ENCODE measurements around the gene HS3ST3A1. TPM values are rescaled to one million over a fixed set of nuclear protein-coding genes. Genes with fewer than 3 reads are reported as not detected.

The HS3ST3A1 gene
- total RNA-seq (2014; rRNA removed) (47.6 and 65.4 TPM in 2 replicates), Bru-seq, nascent RNA (percentile 36 among the genes with signal in this experiment), BruChase-seq, experiment 1, labeled RNA remaining after a 6-hour chase (percentile 26 among the genes with signal in this experiment), BruChase-seq, experiment 2, labeled RNA remaining after a 2-hour chase (percentile 18 among the genes with signal in this experiment)
- long read RNA-seq, partial matches to known transcripts = 0 of 3 reads
- long read RNA-seq, other reads (novel, unspliced or antisense) = 0 of 3 reads

GRCh38 chr17:13601776-13602551 lies at the start of gene HS3ST3A1:
HS3ST3A1 (minus strand) TSS chr17:13601929; CDS start chr17:13601129, 800 bp downstream.
- peak; percentile 84 for DNase-seq
- H3K4me1 ChIP-seq (ENCODE audit: insufficient read depth, low read length) = peaks cover 12% of the 10 kb centered on the region; the same call in 1 of the 2 replicates
- H3K9me3 ChIP-seq (ENCODE audit: low read length) = no peaks in the 10 kb centered on the region
- peak within 1 kb of the TSS; percentile 71 for H3K4me3 ChIP-seq (ENCODE audit: low read length)
- H2AFZ ChIP-seq (ENCODE audit: low read length) = peak within 1 kb of the TSS; percentile 89
- POLR2A ChIA-PET (ENCODE audit: unreplicated experiment) = no interaction called here
- H3K4me2 ChIP-seq (ENCODE audit: low read length) = peak within 1 kb of the TSS; percentile 87
- TF ChIP-seq EZH2 (IDR thresholded peaks at IDR 0.05; ENCODE audit: low read length, unreplicated experiment) = no peak
- no peak for TF ChIP-seq EZH2phosphoT487 (IDR thresholded peaks at IDR 0.05; ENCODE audit: borderline replicate concordance, low read length)
- no peak for TF ChIP-seq CTCF (conservative IDR thresholded peaks at IDR 0.05; ENCODE audit: low read depth, low read length)
- peaks cover 15% of the 10 kb centered on the region for H3K27me3 ChIP-seq (ENCODE audit: low read length)
- H3K27ac ChIP-seq (ENCODE audit: low read length) = peak within 1 kb of the TSS; percentile 53
- no peaks in the 10 kb centered on the region for H3K36me3 ChIP-seq (ENCODE audit: low read depth, low read length)
- intact Hi-C loops (cut with micrococcal nuclease) = no loop called here
- ATAC-seq = no peak
- CTCF ChIA-PET = no interaction called here
- H4K20me1 ChIP-seq (ENCODE audit: low read length) = no peaks in the 10 kb centered on the region
- peaks cover 48% of the 10 kb centered on the region for H3K79me2 ChIP-seq (ENCODE audit: low read length)
- no peaks in the 10 kb centered on the region for H3F3A ChIP-seq (ENCODE audit: low read length, unreplicated experiment)
- peak within 1 kb of the TSS; percentile 81 for H3K9ac ChIP-seq (ENCODE audit: low read length)
- no TSS peak for BruUV-seq (replicated peaks)
- no peaks in the 10 kb centered on the region for H3K9me2 ChIP-seq (replicated peaks; ENCODE audit: low read length)

GRCh38 chr17:13650096-13650675 lies 48.5 kb upstream of the HS3ST3A1 start:
- Histone ChIP-seq H3K4me2 (ENCODE audit: low read length) (no peak overlapping the region), H3K27ac (ENCODE audit: low read length) (no peak overlapping the region), H2AFZ (ENCODE audit: low read length) (no peak overlapping the region), H4K20me1 (ENCODE audit: low read length) (no peaks in the 10 kb centered on the region), H3K4me3 (ENCODE audit: low read length) (no peak overlapping the region), H3F3A (ENCODE audit: low read length, unreplicated experiment) (no peaks in the 10 kb centered on the region), H3K9ac (ENCODE audit: low read length) (no peak overlapping the region), H3K9me3 (ENCODE audit: low read length) (no peaks in the 10 kb centered on the region), H3K27me3 (ENCODE audit: low read length) (no peaks in the 10 kb centered on the region), H3K4me1 (ENCODE audit: insufficient read depth, low read length) (no peaks in the 10 kb centered on the region), H3K9me2 (replicated peaks; ENCODE audit: low read length) (no peaks in the 10 kb centered on the region; the same call in 1 of the 2 replicates), H3K36me3 (ENCODE audit: low read depth, low read length) (no peaks in the 10 kb centered on the region), H3K79me2 (ENCODE audit: low read length) (no peaks in the 10 kb centered on the region)
- ChIA-PET CTCF (no interaction called here), POLR2A (ENCODE audit: unreplicated experiment) (no interaction called here)
- DNase-seq (no peak), ATAC-seq (no peak)
- intact Hi-C loops (cut with micrococcal nuclease) = no loop called here
- no peak for TF ChIP-seq CTCF (conservative IDR thresholded peaks at IDR 0.05; ENCODE audit: low read depth, low read length)
- no peak for TF ChIP-seq EZH2 (IDR thresholded peaks at IDR 0.05; ENCODE audit: low read length, unreplicated experiment)
- no peak for TF ChIP-seq EZH2phosphoT487 (IDR thresholded peaks at IDR 0.05; ENCODE audit: borderline replicate concordance, low read length)
- no TSS peak for BruUV-seq (replicated peaks)

Measured in PC-3 (cell line).